Right cardiac atrium (tissue), 5 donors: ENCODE results near the gene FLVCR2. TPM values are rescaled to one million over a fixed set of nuclear protein-coding genes. Genes with fewer than 3 reads are reported as not detected.

ENCODE experiments used
- ATAC-seq, 2 donors: fragments of 200-7000 bp; cut with Tn5 transposase; one replicate each; pipeline versions ENCODE4 v1.8.0 to v1.9.1; 2020; ENCODE audit warnings: moderate library complexity in 2 of 2, mild to moderate bottlenecking in 1 of 2
- DNase-seq, 3 donors: peaks; one replicate each; pipeline ENCODE4 v3.0.0-alpha.2; 2020
- H3K27ac ChIP-seq: one replicate; pipeline ENCODE4 v1.5.1; 2013; ENCODE audit warnings: mild to moderate bottlenecking, low read length, control low read depth, moderate library complexity
- H3K27me3 ChIP-seq: one replicate; pipeline ENCODE4 v1.6.1; 2013; ENCODE audit not compliant: control insufficient read depth, insufficient read depth
- H3K4me1 ChIP-seq: one replicate; pipeline ENCODE4 v1.6.1; 2013; ENCODE audit warnings: low read length; ENCODE audit not compliant: control insufficient read depth, insufficient read depth
- H3K4me3 ChIP-seq: one replicate; pipeline ENCODE4 v1.5.1; 2013; ENCODE audit warnings: low read length, control low read depth
- H3K9me3 ChIP-seq: one replicate; pipeline ENCODE4 v1.6.1; 2013; ENCODE audit warnings: low read length; ENCODE audit not compliant: control insufficient read depth
- WGBS: extraction: QIAGEN DNeasy Blood & Tissue Kit; methylation state at CpG from one replicate; pipeline ENCODE4 v1.1.7; 2013; 5-methylcytosine and 5-hydroxymethylcytosine counted together
- intact Hi-C, 4 donors: fragments of 100-400 bp; cut with DNase I; formaldehyde crosslinking; loops; one replicate each; pipeline versions ENCODE4 v1.11.0 to v1.14.0; 2022 to 2023
- polyA plus RNA-seq: library from polyadenylated mRNA; stranded (reverse); fragments of 200-250 nt; gene quantifications from one replicate; pipeline ENCODE4 v1.2.3, GENCODE V29; 2013
- total RNA-seq, 4 donors: library from RNA; stranded (reverse); fragmentation: NEBNext Ultra II Directional; extraction: Animal tissue kit (Norgen Biotek cat#: 25700); gene quantifications; one replicate each; pipeline ENCODE4 v1.2.1, GENCODE V29; 2021
- donor health status: healthy with polysubstance abuse.
- donor health status: DM: no; HTN: yes; CAD: no.
- donor health status: DM: no; HTN: no; CAD: no.
- donor health status: DM: no; HTN: yes; CAD: no; lungs with severe emphysema.
- donor health status: DM: yes; HTN: yes; CAD: no.

FLVCR2 gene
- total and polyA plus RNA-seq, 5 donors, result 1.3 to 8.1 (median 6.2) TPM

DNA sequence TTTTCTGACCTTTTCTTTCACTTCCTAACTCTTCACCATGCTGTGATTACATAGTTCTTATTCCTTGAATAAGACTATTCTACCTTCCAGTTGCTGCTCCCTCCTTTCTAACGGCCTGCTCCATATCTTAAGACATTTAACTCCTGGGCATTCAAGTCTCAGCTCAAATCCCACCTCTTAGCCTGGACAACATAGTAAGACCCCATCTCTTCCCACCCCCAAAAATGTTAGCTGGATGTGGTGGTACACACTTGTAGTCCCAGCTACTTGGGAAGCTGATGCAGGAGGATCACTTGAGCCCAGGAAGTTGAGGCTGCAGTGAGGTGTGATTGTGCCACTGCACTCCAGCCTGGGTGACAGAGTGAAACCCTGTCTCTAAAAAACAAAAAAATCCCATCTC, 71.4 kb downstream of the FLVCR2 start:
- 98% methylated on average over 1 of the region's 1 CpG for WGBS
- Histone ChIP-seq H3K4me1 (peaks cover 3% of the 10 kb centered on the region), H3K27me3 (no peaks in the 10 kb centered on the region), H3K9me3 (no peaks in the 10 kb centered on the region), H3K4me3 (no peak overlapping the region), H3K27ac (no peak overlapping the region)
- no peak for DNase-seq
- ATAC-seq, result no peak
- intact Hi-C loops, result loop anchor here in 1 of 4 donors (2.0 kb wide), 1 partner anchor 71 kb away; the partner anchor contains the start of gene FLVCR2

DNA sequence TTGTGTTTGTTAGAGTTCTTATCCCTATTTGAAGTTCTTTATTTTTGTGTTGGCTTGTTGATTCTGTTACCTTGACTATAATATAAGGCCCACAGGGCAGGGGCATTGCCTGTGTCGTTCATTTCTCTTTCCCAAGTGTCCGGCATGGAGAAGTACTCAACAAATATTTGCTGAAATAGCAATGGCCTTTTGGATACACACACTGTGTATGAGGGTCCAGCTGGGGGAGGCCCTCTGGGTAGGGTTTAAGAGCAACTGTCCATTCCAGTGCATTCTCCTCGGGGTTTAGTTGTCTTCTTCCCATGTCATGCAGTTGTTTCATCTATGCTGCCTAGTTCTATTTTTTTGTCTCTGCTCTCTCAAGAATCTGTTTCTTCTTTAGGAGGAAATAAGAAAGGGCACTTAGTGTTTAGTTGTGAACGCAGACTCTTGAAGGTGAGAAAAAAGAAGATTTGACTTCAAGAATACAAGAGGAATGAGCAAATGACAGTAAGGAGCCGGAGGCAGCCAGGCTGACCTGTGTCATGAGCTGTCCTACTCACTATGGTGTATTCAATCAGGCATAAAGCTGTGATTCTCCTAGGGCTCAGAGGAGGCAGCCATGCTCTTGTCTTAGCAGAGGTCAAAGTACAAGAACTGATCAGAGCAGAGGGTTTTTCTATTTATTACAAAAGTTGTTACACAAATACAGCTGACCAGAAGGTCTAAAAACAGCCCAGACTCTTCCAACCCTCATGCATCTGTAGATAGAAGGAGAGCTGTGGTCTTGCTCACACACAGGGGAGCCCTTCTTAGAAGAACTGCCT, 72.0 kb downstream of the FLVCR2 start:
- Histone ChIP-seq H3K9me3 (no peaks in the 10 kb centered on the region), H3K27ac (no peak overlapping the region), H3K4me1 (peaks cover 3% of the 10 kb centered on the region), H3K27me3 (no peaks in the 10 kb centered on the region), H3K4me3 (no peak overlapping the region)
- intact Hi-C loops, result loop anchor here in 1 of 4 donors (2.0 kb wide), 1 partner anchor 72 kb away; the partner anchor contains the start of gene FLVCR2
- no peak for DNase-seq
- ATAC-seq, result no peak
- 91% methylated on average over 5 of the region's 5 CpGs for WGBS

DNA sequence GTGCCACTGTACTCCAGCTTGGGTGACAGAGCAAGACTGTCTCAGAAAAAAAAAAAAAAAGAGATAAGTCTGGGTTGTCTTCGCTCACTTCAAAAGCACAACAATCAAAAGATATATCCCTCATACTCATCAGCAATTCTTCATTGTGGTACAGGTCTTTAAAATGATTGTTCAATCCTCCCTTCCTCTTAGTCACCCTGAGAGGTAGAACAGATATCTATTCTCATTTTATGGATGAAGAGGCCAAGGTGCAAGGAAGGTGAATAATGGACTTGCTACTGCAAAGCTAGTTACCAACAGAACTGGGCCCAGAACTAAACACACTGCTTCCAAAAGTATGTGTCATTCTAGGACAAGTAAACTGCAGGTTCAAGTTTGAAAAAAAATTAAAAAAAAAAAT, 75.1 kb downstream of the FLVCR2 start:
- 86% methylated on average over 1 of the region's 1 CpG for WGBS
- no peaks in the 10 kb centered on the region for H3K27me3 ChIP-seq
- no peak for DNase-seq
- no peak overlapping the region for H3K27ac ChIP-seq
- no peak overlapping the region for H3K4me3 ChIP-seq
- no peaks in the 10 kb centered on the region for H3K9me3 ChIP-seq
- intact Hi-C loops, result no loop called here
- no peaks in the 10 kb centered on the region for H3K4me1 ChIP-seq
- no peak for ATAC-seq

DNA sequence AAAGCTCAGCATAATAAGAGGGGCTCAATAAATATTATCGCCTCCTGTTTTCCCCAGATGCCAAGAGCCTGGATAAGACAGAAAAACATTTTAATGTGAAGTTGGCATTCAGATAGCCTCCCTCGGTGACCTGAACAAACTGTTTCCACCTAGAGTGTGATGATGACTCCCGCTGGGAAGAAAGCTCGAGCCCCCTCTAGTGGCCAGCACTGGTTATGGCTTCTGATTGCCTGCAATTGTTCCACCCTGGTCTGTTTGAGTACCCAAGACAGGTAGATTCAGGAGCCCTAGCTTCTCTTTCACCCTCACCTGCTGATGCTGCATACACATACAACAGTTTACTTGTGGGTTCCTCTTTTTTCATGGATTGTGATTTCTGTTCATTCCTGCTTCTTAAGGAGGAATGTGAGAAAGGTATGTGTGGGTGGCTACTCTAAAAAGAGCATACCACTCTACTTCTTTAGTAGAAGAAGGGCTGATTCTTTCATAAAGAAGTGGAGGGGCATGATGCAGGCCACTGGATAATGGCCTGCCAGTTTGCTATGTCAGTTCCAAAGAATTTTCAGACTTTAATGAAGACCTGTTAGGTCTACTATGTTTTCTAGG, 75.8 kb downstream of the FLVCR2 start:
- peak; percentile 73 to 89 (median 85) for DNase-seq
- Histone ChIP-seq H3K27me3 (no peaks in the 10 kb centered on the region), H3K4me1 (no peaks in the 10 kb centered on the region), H3K4me3 (no peak overlapping the region), H3K27ac (no peak overlapping the region), H3K9me3 (no peaks in the 10 kb centered on the region)
- 3% methylated on average over 4 of the region's 4 CpGs for WGBS
- peak; percentile 81 to 86 for ATAC-seq
- intact Hi-C loops, result loop anchor here in 3 of 4 donors (2.0 kb wide), 2 partner anchors 75 to 77 kb away; partner anchors contain the start of gene FLVCR2 (in 2 of the 3)

DNA sequence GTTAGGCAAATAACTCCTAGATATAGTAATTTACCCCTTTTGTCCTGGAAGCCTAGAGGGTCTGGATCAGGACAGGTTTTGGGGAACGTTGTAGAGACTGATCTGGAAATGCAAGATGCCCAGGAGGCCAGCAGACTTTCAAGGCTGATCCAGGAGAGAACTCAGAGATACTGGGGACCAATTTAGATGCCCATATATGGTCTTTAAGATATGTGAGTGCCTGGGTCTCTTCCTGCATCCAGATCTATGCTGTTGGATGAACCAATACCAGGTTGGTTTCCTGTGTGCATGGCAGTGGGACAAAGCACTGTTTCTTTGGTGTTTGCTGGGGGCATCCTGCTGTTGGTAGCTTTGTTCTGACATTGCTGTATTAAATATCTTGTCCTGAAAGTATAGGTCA, 76.8 kb downstream of the FLVCR2 start:
- DNase-seq (no peak), ATAC-seq (no peak)
- no peak overlapping the region for H3K27ac ChIP-seq
- intact Hi-C loops, result loop anchor here in 3 of 4 donors (2.0 kb wide), 2 partner anchors 76 to 78 kb away; partner anchors contain the start of gene FLVCR2 (in 2 of the 3)
- H3K4me3 ChIP-seq, result no peak overlapping the region
- H3K27me3 ChIP-seq, result no peaks in the 10 kb centered on the region
- H3K9me3 ChIP-seq, result no peaks in the 10 kb centered on the region
- no peaks in the 10 kb centered on the region for H3K4me1 ChIP-seq
- 0% methylated on average over 1 of the region's 1 CpG for WGBS

DNA sequence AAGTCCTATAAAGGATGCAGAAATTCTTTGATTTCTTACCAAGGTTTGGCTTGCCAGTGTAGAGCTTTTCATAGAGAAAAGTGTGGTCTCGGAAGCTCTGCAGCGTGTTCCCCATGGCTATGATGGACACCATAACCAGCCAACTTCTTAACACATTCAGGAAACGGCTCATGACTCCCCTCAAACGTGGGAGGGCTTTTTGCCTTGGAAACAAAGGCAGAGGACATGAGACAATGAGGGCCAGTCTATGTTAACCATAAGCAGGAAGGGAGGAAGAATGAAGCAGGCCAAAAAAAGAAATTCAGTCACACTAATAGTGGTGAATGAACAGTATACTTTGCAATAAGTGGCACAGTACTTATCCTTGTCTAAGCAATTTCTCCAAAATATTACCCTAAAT, 78.9 kb downstream of the FLVCR2 start:
- 61% methylated on average over 4 of the region's 4 CpGs for WGBS
- no peaks in the 10 kb centered on the region for H3K27me3 ChIP-seq
- no peak overlapping the region for H3K27ac ChIP-seq
- H3K4me3 ChIP-seq, result no peak overlapping the region
- intact Hi-C loops, result no loop called here
- H3K9me3 ChIP-seq, result no peaks in the 10 kb centered on the region
- H3K4me1 ChIP-seq, result no peaks in the 10 kb centered on the region
- DNase-seq (no peak), ATAC-seq (no peak)

DNA sequence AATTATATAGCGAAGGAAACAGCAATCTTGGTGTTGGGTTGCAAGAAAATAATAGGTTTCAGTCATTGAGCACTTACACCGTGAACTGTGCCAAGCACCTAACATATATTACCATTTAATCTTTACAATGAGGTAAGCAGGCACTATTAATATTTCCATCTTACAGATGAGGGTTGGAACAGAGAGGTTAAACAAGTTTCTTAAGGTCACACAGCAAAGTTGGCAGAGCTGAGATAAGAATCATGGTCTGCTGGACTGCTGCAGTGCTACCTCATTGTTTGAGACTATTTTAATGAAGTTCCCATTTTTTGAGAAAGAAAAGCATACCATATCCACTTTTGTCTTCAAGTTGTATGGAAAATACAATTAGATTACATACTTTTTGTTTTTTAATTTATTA, 80.5 kb downstream of the FLVCR2 start:
- Histone ChIP-seq H3K27me3 (no peaks in the 10 kb centered on the region), H3K9me3 (no peaks in the 10 kb centered on the region), H3K4me3 (no peak overlapping the region), H3K27ac (no peak overlapping the region), H3K4me1 (no peaks in the 10 kb centered on the region)
- 95% methylated on average over 2 of the region's 2 CpGs for WGBS
- ATAC-seq (no peak), DNase-seq (no peak)
- intact Hi-C loops, result no loop called here

DNA sequence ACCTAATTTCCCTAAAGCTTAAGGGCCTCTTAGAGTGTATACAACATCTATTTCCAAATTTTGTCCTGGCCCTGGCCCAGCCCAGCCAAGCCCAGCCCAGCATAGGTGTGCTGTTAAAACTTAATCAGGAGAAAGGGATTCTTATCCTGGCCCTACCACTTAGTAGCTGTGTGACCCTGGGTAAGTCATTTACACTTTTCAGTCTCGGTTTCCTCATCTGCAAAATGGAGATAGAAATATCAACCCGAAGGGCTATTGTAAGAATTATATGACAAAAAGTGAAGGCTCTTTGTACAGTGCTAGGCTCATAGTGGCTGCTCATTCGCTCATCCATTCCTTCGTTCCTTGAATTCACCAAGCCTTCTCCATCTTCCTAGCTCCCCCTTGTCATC, 81.8 kb downstream of the FLVCR2 start:
- H3K27ac ChIP-seq, result peak overlapping the region; percentile 73
- peak overlapping the region; percentile 83 for H3K4me3 ChIP-seq
- H3K9me3 ChIP-seq, result no peaks in the 10 kb centered on the region
- 22% methylated on average over 4 of the region's 4 CpGs for WGBS
- DNase-seq, result peak in 1 of 3 donors; percentile 43
- H3K4me1 ChIP-seq, result no peaks in the 10 kb centered on the region
- no peaks in the 10 kb centered on the region for H3K27me3 ChIP-seq
- no peak for ATAC-seq
- intact Hi-C loops, result no loop called here

DNA sequence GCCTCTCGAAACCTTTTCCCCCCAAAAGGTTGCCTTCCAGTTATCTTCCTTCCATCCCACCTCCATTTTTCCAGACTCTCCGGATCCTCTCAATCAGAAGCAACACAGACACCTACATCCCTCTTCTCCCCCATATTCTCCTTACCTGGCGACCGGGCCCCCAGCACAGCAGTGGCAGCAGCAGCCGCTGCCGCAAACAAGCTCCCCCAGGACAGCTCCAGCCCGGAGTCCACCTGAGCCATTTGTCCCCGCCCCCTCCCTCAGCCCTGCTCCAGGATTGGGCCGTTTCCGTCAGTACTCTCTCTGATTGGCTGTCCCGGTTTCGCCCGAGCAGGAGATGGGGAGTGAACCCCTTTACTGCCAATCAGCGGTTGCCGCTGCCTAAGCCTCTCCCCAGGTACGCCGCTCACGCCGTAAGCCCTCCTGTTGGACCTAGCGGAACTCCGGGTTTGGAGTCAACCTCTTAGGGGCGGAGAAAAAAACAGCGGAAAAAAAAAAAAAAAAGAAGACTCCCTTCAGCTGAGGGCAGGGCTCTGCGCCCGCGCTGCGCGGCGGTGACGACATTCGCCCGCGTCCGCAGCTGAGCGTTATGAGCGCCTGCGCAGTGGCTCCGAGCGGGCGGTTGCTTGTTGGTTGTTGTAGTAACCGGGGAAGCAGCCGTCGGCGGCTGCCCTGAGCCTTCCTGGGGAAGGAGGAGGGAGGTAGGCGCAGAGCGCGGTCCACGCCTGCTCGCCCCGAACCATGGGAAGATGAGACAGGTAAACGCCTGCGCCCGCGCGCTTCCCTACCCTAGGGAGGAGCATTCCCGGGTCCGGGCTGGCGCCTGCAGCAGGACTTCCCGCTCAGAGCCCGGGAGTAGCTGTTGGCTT, 82.4 kb downstream of the FLVCR2 start, which contains the start of the genes ERG28 and TTLL5:
Gene ERG28 (minus strand): TSS at position 247 of the 869 bp plus-strand sequence. CDS start 3,374 bp downstream, outside the sequence.
Gene TTLL5 (plus strand): TSS at position 617 of the 869 bp plus-strand sequence. CDS start 1,904 bp downstream, outside the sequence.
- DNase-seq (peak; percentile 97 to 99 (median 99)), ATAC-seq (peak; percentile 98)
- peak within 1 kb of the TSS; percentile 83 for H3K4me3 ChIP-seq
- under 1% methylated on average over 60 of the region's 60 CpGs for WGBS
- H3K4me1 ChIP-seq, result no peaks in the 10 kb centered on the region
- peak within 1 kb of the TSS; percentile 73 for H3K27ac ChIP-seq
- no peaks in the 10 kb centered on the region for H3K9me3 ChIP-seq
- no peaks in the 10 kb centered on the region for H3K27me3 ChIP-seq
- intact Hi-C loops, result no loop called here

DNA sequence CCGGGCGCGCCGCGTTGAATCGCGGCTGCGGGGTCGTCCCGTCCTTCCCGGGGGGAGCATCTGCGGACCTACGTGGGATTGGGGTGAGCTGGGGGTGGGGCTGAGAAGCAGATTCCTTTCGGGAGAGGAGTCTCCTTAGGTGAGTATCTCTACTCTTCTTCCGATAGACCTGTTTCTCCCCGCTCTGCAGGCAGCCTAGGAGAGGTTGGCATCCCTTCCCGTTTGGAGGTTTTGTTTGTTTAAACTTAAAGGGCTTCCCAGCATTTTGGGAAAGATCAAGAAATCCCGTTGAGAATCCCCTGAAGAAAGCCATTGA, 83.0 kb downstream of the FLVCR2 start:
- ATAC-seq (no peak), DNase-seq (no peak)
- WGBS, result under 1% methylated on average over 18 of the region's 18 CpGs
- Histone ChIP-seq H3K9me3 (no peaks in the 10 kb centered on the region), H3K27ac (peak overlapping the region; percentile 53), H3K4me3 (peak overlapping the region; percentile 83), H3K27me3 (no peaks in the 10 kb centered on the region), H3K4me1 (no peaks in the 10 kb centered on the region)
- intact Hi-C loops, result no loop called here
